B cell (primary cell): ENCODE results near the gene ACTL6A. TPM values are rescaled to one million over a fixed set of nuclear protein-coding genes. Genes with fewer than 3 reads are reported as not detected.

ENCODE experiments used
- ATAC-seq: fragments of 200-7000 bp; cut with Tn5 transposase; one replicate; pipeline ENCODE4 v1.10.0; 2021; ENCODE audit warnings: low read depth, mild to moderate bottlenecking, moderate number of reproducible peaks, moderate library complexity
- CTCF ChIA-PET: fragments of 350-600 bp; sonication (Branson Sonifier 250); formaldehyde crosslinking; loops from one replicate; lab custom pipeline; 2021; ENCODE audit warnings: antibody characterized with exemption, inconsistent platforms; lab: Charles Lee
- POLR2A ChIA-PET: fragments of 350-600 bp; sonication (Branson Sonifier 250); formaldehyde crosslinking; loops from one replicate; lab custom pipeline; 2021; ENCODE audit warnings: antibody characterized with exemption; lab: Charles Lee
- DNase-seq: peaks from one replicate; pipeline ENCODE4 v3.0.0; 2013
- H2AFZ ChIP-seq: 2 replicates; pipeline ENCODE4 v1.6.1; 2012; ENCODE audit warnings: mild to moderate bottlenecking, low read depth, low read length; ENCODE audit not compliant: insufficient read depth, poor library complexity, severe bottlenecking
- H3K27ac ChIP-seq, 2 donors: 1 replicate in 1 of 2; 2 replicates in 1 of 2; pipeline ENCODE4 v1.5.1; 2012 to 2013; ENCODE audit warnings: low read length in 2 of 2, mild to moderate bottlenecking in 2 of 2, moderate library complexity in 1 of 2
- H3K27me3 ChIP-seq, 4 experiments: fragments of 200-600 bp in 1 of 4; sonication (generic) in 1 of 4; replicated peaks in 1 of 4; 1 replicate in 2 of 4; 2 replicates in 2 of 4; pipeline versions ENCODE4 v1.6.1 to v1.7.0; 2013 to 2016; ENCODE audit warnings: low read length in 3 of 4, mild to moderate bottlenecking in 2 of 4, mixed read lengths in 1 of 4, moderate library complexity in 1 of 4; ENCODE audit not compliant: insufficient read depth in 4 of 4, control insufficient read depth in 3 of 4; ENCODE audit errors: control extremely low read depth in 1 of 4
- H3K36me3 ChIP-seq, 2 experiments: replicated peaks in 1 of 2; 1 replicate in 1 of 2; 2 replicates in 1 of 2; pipeline versions ENCODE4 v1.6.1 to v1.7.1; 2013; ENCODE audit warnings: low read length in 1 of 2; ENCODE audit not compliant: insufficient read depth in 2 of 2, control insufficient read depth in 1 of 2; ENCODE audit errors: control extremely low read depth in 1 of 2, extremely low read depth in 1 of 2
- H3K4me1 ChIP-seq, 2 donors: fragments of 200-600 bp in 1 of 2; sonication (generic) in 1 of 2; 1 replicate in 1 of 2; 2 replicates in 1 of 2; pipeline versions ENCODE4 v1.5.1 to v1.6.1; 2013 to 2017; ENCODE audit warnings: low read length in 2 of 2; ENCODE audit not compliant: control insufficient read depth in 2 of 2, insufficient read depth in 2 of 2
- H3K4me2 ChIP-seq: replicated peaks from 2 replicates; pipeline ENCODE3; 2012; ENCODE audit warnings: mild to moderate bottlenecking, low read depth, low read length; ENCODE audit not compliant: poor library complexity, severe bottlenecking
- H3K4me3 ChIP-seq, 5 experiments: fragments of 200-600 bp in 1 of 5; sonication (generic) in 1 of 5; 1 replicate in 3 of 5; 2 replicates in 2 of 5; pipeline versions ENCODE4 v1.5.1 to v1.7.0; 2011 to 2016; ENCODE audit warnings: low read length in 4 of 5, mild to moderate bottlenecking in 4 of 5, low read depth in 2 of 5, control low read depth in 1 of 5, moderate library complexity in 1 of 5; ENCODE audit not compliant: insufficient read depth in 1 of 5; ENCODE audit errors: control extremely low read depth in 1 of 5, extremely low read depth in 1 of 5
- H3K79me2 ChIP-seq: fragments of 200-600 bp; sonication (generic); one replicate; pipeline ENCODE4 v1.6.0; 2016; ENCODE audit warnings: low read length; ENCODE audit not compliant: control insufficient read depth, insufficient read depth
- H3K9ac ChIP-seq: fragments of 200-600 bp; sonication (generic); 2 replicates; pipeline ENCODE4 v1.6.1; 2017; ENCODE audit warnings: mild to moderate bottlenecking, low read length, moderate library complexity
- H3K9me3 ChIP-seq, 3 donors: one replicate each; pipeline versions ENCODE4 v1.6.1 to v1.7.1; 2013; ENCODE audit warnings: low read length in 2 of 3; ENCODE audit not compliant: control insufficient read depth in 2 of 3, insufficient read depth in 1 of 3; ENCODE audit errors: control extremely low read depth in 1 of 3
- H4K20me1 ChIP-seq: 2 replicates; pipeline ENCODE4 v1.6.0; 2012; ENCODE audit warnings: mild to moderate bottlenecking, low read length; ENCODE audit not compliant: insufficient read depth, control insufficient read depth, poor library complexity, severe bottlenecking
- H3K27ac Mint-ChIP-seq: one replicate; pipeline ENCODE4 v1.8.0; 2021; ENCODE audit warnings: mixed read lengths
- H3K27me3 Mint-ChIP-seq: one replicate; pipeline ENCODE4 v1.8.0; 2021; ENCODE audit warnings: mixed read lengths
- H3K4me1 Mint-ChIP-seq: one replicate; pipeline ENCODE4 v1.8.0; 2021; ENCODE audit warnings: mixed read lengths
- H3K4me3 Mint-ChIP-seq: one replicate; pipeline ENCODE4 v1.8.0; 2021; ENCODE audit warnings: mixed read lengths
- H3K9me3 Mint-ChIP-seq: one replicate; pipeline ENCODE4 v1.8.0; 2022; ENCODE audit warnings: mixed read lengths; ENCODE audit not compliant: insufficient read depth
- EZH2 ChIP-seq: IDR thresholded peaks from 2 replicates; pipeline ENCODE4 v1.6.1; 2012; ENCODE audit warnings: borderline replicate concordance, low read depth, mild to moderate bottlenecking, moderate library complexity, low read length; ENCODE audit not compliant: insufficient read depth, poor library complexity, severe bottlenecking
- WGBS: methylation state at CpG from one replicate; pipeline ENCODE4 v1.1.5; 2013; ENCODE audit warnings: missing lambda C conversion rate; ENCODE audit not compliant: insufficient coverage; 5-methylcytosine and 5-hydroxymethylcytosine counted together
- intact Hi-C: fragments of 100-400 bp; cut with micrococcal nuclease; formaldehyde crosslinking; loops from one replicate; pipeline ENCODE4 v1.10.0; 2022
- polyA plus RNA-seq: library from polyadenylated mRNA; depleted of rRNA; stranded (reverse); fragments of >200 nt; gene quantifications from 2 replicates; pipeline ENCODE4 v1.2.3, GENCODE V29; 2012
- total RNA-seq, 2 donors: library from RNA; stranded (reverse); fragments of 120-200 nt in 1 of 2; gene quantifications; 1 replicate in 1 of 2; 2 replicates in 1 of 2; pipeline versions ENCODE4 v1.2.3 to v1.2.4, GENCODE V29; 2013 to 2022
- TF ChIP-seq, protein P1 (sequence below): fragments of 200-600 bp; IDR thresholded peaks from one replicate; pipeline ENCODE4 v1.8.0; 2022; ENCODE audit warnings: antibody characterized with exemption, mild to moderate bottlenecking

Gene ACTL6A
- total and polyA plus RNA-seq, 2 donors (not counting 1 experiment from before 2014, with no cell fraction given), result 26.2 to 48.5 TPM

DNA sequence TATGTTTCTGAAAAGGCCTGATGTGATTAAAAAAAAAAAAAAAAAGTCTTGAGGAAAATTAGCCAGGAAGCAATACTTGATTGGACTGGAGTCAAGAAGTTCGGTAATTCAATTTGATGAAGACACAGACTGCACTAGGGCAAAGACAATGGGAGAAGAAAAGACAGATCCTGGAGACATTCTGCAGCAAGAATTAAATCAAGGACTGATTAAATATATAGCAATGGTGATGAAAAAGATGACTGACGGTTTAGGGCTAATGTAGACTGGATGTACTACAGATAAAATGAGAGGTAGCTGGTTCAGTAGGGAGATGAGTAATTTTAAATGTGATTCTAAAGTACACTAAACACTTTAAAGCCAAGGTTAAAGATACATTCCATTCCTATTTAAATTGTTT, 27.9 kb downstream of the ACTL6A start:
- no peak overlapping the region for H2AFZ ChIP-seq
- H3K4me3 Mint-ChIP-seq, result no peak overlapping the region
- no peak overlapping the region for H3K4me2 ChIP-seq
- no peaks in the 10 kb centered on the region for H3K4me1 ChIP-seq
- H3K9me3 ChIP-seq, result no peaks in the 10 kb centered on the region
- no peaks in the 10 kb centered on the region for H3K9me3 Mint-ChIP-seq
- ChIA-PET POLR2A (interaction anchor here (0.7 kb wide), 1 partner anchor 495 kb away, joined by 4 read pairs; no protein-coding TSS in a partner anchor), CTCF (interaction anchor here (1.8 kb wide), 1 partner anchor 14 kb away, joined by 5 read pairs; the partner anchor contains the start of genes MRPL47 and NDUFB5)
- no peaks in the 10 kb centered on the region for H3K79me2 ChIP-seq
- intact Hi-C loops, result no loop called here
- TF ChIP-seq, protein P1, sequence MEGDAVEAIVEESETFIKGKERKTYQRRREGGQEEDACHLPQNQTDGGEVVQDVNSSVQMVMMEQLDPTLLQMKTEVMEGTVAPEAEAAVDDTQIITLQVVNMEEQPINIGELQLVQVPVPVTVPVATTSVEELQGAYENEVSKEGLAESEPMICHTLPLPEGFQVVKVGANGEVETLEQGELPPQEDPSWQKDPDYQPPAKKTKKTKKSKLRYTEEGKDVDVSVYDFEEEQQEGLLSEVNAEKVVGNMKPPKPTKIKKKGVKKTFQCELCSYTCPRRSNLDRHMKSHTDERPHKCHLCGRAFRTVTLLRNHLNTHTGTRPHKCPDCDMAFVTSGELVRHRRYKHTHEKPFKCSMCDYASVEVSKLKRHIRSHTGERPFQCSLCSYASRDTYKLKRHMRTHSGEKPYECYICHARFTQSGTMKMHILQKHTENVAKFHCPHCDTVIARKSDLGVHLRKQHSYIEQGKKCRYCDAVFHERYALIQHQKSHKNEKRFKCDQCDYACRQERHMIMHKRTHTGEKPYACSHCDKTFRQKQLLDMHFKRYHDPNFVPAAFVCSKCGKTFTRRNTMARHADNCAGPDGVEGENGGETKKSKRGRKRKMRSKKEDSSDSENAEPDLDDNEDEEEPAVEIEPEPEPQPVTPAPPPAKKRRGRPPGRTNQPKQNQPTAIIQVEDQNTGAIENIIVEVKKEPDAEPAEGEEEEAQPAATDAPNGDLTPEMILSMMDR, result no peak
- no peak for TF ChIP-seq EZH2
- H3K36me3 ChIP-seq, result peaks cover 8 to 80% of the 10 kb centered on the region in 2 experiments
- ATAC-seq (no peak), DNase-seq (no peak)
- WGBS, result 100% methylated on average over 1 of the region's 2 CpGs
- no peaks in the 10 kb centered on the region for H4K20me1 ChIP-seq
- H3K27ac ChIP-seq, result no peak overlapping the region
- no peaks in the 10 kb centered on the region for H3K27me3 Mint-ChIP-seq
- no peak overlapping the region for H3K4me3 ChIP-seq
- no peak overlapping the region for H3K9ac ChIP-seq
- H3K27ac Mint-ChIP-seq, result no peak overlapping the region
- no peaks in the 10 kb centered on the region for H3K27me3 ChIP-seq
- no peaks in the 10 kb centered on the region for H3K4me1 Mint-ChIP-seq

DNA sequence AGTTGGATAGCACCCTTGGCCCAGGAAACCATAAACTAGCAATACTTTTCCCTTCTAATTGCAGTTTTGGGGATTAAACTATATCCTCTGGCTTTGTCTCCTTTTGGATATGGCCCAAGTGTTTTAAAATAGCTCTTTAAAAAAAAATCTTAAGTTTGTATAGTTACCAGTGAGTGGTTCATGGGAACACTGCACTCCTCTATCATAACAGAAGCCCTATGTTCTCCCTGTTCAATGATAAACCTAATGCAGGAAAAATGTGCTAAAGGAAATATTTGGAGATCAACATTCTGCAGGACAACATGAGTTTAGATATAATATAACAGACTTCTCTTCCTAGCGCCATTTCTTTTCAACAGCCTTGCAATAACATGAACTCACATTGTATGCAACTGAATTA, 28.6 kb downstream of the ACTL6A start:
- H4K20me1 ChIP-seq, result no peaks in the 10 kb centered on the region
- no peaks in the 10 kb centered on the region for H3K9me3 ChIP-seq
- ChIA-PET CTCF (interaction anchor here (1.8 kb wide), 1 partner anchor 13 kb away, joined by 5 read pairs; the partner anchor contains the start of genes MRPL47 and NDUFB5), POLR2A (interaction anchor here (0.7 kb wide), 1 partner anchor 496 kb away, joined by 4 read pairs; no protein-coding TSS in a partner anchor)
- WGBS, result no CpG with 5 or more reads among the region's 1 CpG
- no peak overlapping the region for H3K4me3 Mint-ChIP-seq
- H3K27me3 ChIP-seq, result no peaks in the 10 kb centered on the region
- H3K9me3 Mint-ChIP-seq, result no peaks in the 10 kb centered on the region
- H3K27ac Mint-ChIP-seq, result no peak overlapping the region
- H3K27ac ChIP-seq, result no peak overlapping the region
- H3K4me3 ChIP-seq, result no peak overlapping the region
- no peak overlapping the region for H2AFZ ChIP-seq
- H3K27me3 Mint-ChIP-seq, result no peaks in the 10 kb centered on the region
- peaks cover 8 to 78% of the 10 kb centered on the region in 2 experiments for H3K36me3 ChIP-seq
- no peaks in the 10 kb centered on the region for H3K4me1 Mint-ChIP-seq
- no peak for TF ChIP-seq EZH2
- TF ChIP-seq, protein P1, result no peak
- intact Hi-C loops, result no loop called here
- DNase-seq (no peak), ATAC-seq (no peak)
- H3K4me2 ChIP-seq, result no peak overlapping the region
- H3K9ac ChIP-seq, result no peak overlapping the region
- no peaks in the 10 kb centered on the region for H3K79me2 ChIP-seq
- H3K4me1 ChIP-seq, result no peaks in the 10 kb centered on the region
